Nucleus accumbens (tissue), 56 donors: ENCODE measurements around the gene NXN.
"Not testable (repeated sequence)": the region's sequence is repeated elsewhere in the genome, so short reads cannot be mapped to it uniquely, and the experiment has no call there.

Source experiments
- DNase-seq, 56 donors: peaks; one replicate each; lab custom pipeline; 2025; lab: John Stamatoyannopoulos, UW

Gene NXN

DNA sequence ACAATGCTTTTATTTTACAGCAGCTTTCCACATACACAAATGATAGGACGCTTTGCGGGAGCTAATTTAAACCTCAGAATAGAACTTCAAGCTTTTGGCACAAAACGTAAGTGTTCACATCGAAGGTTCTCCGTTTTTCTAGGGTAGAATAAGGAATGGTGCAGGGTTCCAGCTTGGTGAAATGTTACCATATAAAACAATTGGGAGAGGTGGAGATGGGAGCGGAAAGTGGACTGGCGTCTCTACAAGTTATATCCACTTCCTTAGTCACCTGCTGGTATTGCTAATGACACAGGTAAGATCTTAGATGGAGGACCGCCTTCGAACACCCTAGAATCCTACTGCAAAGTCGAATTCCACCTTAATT, 1.7 kb upstream of the NXN start:
- no peak for DNase-seq

DNA sequence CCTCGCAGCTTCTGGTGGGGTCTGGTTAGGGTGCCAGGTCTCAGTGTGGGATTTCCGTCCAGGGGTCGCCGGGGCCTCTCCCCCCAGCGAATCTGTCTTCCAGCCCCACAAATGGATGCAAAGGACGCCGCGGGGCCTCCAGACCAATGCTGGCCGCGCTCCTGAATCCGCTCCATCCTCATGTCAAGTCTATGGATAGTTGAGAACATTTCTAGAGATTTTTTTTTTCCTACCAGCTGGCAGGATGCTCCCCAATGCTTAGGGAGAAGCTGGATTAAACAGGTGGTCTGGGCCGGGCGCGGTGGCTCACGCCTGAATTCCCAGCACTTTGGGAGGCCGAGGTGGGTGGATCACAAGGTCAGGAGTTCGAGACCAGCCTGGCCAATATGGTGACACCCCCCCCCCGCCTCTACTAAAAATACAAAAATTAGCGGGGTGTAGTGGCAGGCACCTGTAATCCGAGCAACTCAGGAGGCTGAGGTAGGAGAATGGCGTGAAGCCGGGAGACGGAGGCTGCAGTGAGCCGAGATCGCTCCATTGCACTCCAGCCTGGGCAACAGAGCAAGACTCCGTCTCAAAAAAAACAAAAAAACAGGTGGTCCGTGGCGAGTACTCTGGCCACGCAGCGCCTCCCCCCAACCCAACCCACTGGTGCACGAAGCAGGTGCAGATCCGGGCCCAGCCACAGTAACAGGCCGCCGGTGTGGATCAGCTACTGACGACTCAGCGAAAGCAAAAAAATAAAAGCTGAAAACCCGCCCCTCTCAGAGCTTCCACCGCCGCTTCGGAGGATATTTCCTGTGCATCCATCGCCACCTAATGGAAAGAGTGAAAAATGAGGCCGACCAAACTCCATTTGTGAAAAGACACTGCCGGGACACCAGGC, 1.1 kb upstream of the NXN start:
- DNase-seq: peak in 50 of 56 donors; percentile 14 to 87 (median 61)

DNA sequence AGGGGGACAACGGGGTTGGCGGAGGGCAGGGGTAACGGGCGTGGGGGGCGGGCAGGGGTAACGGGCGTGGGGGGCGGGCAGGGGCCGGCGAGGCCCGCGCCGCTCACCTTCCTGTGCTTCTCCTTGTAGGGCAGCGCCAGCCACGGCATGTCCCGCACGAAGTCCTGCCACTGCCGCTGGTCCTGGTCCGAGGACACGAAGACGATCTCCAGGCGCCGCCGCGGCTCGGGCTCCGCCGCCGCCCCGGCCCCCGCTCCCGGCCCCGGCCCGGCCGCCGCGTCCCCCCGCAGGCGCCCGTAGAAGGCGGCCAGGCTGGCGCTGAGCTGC, 401 bp downstream of the NXN start:
- DNase-seq: no peak

DNA sequence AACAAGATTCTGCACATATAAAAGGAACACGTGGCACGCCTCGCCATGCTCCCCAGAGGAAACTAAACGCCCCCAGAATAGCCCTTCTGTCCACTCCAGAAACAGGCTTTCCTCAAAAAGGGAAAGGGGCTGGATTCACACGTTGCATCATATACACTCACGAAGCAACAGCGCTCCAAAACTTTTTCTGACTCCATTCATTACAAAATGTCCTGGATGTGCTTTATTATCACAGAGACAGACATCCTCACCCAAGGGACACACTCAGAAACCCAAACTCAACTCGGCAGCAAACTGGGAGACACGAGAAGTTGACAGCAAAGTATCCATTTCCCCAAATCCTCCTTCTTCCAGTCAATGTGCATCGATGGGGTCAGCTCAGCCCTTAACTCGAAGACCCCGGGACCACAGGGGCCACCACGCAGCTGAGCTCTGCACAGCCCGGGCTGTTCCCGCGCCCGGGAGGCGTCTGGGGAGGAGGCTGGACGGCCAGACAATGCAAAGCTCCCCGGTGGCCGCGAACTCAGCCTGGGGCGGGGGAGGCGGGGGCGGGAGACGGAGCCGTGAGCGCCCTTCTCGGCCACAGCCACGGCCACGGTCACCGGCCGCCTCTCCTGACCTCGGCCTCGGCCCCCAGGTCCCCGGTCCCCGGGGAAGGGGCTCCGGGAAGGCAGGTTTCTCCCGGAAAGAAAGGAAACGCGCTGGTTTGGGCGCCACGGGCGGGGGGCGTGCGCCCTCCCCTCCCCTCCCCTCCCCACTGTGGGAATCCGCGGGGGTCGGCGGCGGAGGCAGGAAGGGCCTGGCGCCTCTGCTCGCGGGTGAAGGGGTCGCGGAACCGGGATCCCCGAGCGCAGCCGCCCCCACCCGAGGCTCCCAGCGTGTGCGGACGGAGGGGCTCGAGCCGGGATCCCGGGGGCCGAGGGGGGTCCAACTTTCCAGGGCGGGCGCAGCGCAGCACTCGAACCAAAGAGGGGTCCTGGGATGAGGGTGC, 1.2 kb downstream of the NXN start:
- peak in 2 of 56 donors; percentile 6 to 29 for DNase-seq

DNA sequence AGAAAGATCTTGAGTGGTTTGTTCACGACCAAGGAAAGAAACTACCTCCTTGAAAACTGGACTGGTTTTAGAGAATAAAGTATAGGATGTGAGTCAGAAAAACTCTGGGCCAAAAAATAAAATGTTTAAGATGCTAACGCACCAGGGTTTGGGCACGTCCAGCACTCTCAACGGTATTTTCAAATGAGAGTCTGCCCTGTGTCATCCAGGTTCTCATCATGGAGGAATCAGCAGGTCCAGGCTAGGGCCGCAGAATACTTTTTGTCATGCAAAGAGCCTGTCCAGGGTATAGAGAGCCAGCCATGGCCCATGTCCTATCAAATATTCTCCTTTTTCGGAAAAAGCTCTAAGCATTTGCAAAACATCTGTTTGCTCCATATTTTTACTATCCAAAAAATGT, 2.4 kb downstream of the NXN start:
- no peak for DNase-seq

DNA sequence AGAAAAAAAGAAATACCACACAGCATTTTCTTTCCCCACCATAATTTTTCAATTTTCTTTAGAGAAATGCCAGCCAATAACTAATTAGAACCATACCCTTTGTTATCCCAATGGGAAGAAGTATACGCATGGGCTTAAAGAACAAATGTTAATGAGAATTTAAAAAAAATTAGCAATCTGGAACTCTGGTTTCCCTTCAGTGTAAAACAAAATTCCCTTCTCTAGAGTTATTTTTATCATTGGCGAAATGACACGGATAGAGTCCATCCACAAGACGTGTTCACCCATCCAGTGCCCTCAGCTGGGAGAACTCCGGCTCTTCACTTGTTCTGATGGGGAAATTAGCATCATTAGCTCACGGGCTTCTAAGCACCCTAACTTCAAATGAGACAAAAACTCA, 3.3 kb downstream of the NXN start:
- no peak for DNase-seq

DNA sequence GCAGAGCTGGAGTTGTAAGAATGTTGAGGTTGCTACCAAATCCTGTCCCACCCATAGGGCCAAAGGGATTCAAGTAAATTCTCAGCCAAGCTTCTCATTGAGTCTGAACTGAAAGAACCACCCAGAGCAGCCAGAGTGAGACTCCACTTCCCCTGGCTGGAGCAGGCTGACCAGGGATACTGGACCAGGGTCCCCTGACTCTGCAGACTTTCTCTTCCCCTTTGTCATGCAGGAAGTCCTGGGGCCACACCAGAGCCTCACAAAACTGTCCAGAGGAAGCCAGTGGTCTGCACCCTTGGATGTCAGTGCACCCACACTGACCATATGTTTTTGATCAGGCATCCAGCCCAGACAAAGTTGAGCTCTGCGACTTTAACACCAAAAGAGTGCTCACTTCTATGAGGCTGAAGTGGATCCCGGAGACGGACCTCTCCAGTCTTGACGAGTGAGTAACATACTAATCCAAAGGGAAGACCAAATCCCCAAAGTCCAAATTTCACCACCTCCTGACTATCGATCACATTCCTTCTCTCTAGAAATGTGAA, 4.1 kb downstream of the NXN start:
- peak in 15 of 56 donors; percentile 3 to 39 (median 13) for DNase-seq

DNA sequence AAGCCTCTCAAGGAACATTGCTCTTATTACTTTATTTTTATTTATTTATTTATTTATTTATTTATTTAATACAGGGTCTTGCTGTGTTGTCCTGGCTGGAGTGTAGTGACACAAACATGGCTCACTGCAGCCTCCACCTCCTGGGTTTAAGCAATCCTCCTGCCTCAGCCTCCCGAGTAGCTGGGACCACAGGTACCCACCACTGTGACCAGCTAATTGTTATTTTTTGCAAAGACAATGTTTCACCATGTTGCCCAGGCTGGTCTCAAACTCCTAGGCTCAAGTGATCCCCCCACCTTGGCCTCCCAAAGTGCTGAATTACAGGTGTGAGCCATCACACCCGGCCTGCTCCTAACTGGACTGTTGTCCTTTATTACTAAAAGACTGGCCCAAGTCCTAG, 4.8 kb downstream of the NXN start:
- not testable (repeated sequence) for DNase-seq

DNA sequence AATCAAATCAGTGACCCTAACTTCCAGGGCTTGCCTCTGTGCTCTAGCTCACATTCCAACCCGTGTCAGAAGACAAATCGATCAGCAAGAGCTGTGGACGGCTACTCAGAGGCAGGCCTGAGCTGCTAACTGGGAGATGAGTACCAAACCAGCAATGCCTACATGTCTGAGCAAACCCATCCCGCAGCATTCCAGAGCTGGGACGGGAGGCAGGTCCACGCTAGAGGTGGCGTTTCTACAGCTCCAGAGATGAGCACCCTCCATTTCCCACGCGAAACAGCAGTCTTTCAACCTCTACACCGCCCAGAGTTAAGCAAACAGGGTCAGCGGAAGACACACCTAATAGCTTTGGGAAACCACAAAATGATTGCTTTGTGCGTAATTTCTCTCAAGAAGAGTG, 6.5 kb downstream of the NXN start:
- DNase-seq: no peak

DNA sequence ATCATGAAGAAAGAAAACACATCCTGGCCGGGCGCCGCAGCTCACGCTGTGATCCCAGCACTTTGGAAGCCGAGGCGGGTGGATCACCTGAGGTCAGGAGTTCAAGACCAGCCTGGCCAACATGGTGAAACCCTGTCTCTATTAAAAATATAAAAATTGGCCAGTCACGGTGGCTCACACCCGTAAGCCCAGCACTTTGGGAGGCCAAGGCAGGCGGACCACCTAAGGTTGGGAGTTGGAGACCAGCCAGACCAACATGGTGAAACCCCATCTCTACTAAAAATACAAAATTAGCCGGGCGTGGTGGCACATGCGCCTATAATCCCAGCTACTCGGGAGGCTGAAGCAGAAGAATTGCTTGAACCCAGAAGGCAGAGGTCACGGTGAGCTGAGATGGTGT, 7.7 kb downstream of the NXN start:
- DNase-seq: not testable (repeated sequence)

DNA sequence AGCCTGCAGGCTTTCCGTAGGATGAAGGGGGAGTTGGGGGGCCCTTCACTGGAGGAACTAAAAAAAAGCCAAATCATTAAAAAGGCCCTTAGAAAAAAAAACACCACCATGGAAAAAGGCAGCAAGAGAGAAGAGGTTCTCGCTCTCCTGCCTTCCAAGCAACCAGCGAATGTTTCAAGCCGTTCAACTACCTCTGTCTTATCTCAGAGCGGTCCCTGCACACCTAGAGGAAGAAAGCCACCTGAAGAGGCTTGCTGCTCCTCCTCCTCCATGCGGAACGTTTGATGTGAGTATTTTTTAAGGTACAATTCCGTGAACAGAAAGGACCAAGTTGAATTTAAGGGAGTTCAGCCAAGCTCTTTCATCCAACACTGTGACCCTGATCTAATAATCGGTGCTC, 9.2 kb downstream of the NXN start:
- DNase-seq: no peak

DNA sequence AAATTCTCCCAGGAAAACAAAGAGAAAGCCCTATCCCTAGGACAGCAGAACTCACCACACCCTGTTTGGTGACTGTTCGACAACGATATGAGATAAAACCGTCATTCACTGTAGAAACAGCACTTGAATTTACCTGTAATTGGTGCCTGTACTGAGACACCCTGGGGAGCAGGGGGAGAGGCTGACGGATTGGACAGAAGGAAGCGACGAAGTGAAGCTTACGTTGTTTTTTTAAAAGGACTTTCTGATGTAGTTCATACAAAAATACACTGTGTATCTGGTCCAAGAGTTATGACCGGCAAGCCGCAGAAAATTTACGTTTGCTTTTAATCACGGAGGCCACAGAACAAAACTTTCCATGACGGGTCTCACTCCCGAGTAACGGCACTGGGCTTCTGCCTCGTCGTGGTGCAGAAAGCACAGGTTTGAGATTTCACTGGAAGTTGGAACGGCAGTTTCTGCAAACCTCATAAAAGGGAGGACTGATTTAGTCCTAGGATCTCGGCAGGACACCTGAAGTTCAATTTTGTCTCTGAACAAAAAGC, 9.7 kb downstream of the NXN start:
- no peak for DNase-seq

DNA sequence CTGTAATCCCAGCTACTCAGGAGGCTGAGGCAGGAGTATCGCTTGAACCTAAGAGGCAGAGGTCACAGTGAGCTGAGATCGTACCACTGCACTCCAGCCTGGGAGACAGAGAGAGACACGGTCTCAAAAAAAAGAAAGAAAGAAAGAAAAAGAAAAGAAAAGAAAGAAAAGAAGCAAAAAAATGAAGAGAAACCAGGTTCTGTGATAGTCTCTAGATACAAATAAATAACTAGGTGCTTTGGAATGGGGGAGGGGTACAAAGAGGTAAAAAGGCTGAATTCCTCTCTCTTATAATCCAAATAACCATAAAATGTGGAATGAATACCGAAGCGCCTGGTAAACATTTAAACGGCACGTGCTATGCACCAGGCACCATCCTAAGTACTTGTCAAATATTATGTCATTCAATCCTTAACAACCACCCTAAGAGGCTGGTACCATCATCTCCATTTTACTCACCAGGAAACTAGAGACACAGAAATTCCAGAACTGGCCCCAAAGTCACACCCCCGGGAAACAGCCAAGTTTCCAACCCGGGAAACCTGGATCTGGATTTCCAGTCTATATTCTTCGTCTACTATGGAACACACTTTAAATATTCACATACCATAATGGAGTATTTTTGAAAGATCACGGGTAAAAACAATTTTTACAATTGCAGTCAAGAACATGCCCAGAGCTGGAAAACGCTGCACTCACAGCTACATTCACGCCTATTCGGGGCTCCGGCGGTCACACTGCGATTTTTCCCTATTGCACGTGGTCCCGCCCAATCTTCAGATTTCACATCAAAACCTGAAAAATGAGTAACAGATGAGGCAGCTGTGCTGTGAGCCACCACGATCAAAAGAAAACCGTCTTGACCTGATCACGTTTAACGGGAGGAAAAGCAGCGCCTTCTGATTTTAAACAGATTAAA, 10.5 kb downstream of the NXN start:
- DNase-seq: no peak

DNA sequence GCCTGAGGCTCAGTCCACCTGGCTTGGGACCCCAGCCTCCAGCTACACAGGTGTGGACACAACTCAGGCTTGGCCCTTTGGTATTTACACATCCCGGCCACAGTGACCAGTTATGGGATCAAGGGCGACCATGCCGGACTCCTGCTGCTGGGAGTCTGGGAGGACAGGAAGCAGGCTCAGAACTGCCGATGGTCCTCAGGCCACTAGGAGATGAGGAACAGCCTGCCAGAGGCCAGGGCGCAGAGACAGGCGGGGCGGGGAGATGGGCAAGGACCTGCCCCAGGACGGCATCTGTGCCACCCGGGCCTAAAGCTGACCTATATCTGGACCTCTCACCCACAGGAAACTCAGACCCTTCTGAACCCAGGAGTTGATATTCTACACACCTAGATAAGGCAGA, 12.5 kb downstream of the NXN start:
- no peak for DNase-seq

DNA sequence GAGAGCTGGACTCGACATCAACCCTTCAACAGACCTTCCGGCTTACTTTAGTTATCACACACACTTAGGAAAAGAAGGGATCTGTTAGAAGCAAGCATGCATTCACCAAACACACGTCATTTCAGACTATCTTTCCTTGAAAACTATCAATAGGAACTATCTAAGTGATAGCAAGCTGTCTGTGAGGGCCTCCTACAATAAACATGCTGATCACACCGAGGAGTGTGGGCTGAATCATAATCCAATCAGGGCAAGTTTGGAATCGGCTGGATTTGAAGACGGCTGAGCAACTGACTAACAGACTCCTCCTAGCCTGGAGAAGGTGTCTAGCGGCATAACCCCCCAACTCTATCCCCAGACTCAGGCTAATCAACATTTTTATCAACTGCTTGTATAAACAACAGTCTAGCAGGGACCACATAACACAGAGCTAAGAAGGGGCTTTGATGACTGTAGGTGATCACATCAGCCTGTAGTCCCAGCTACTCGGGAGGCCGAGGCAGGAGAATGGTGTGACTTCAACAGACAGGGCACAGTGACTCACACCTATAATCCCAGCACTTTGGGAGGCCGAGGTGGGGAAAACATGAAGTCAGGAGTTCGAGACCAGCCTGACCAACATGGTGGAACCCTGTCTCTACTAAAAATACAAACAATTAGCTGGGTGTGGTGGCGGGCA, 14.1 kb downstream of the NXN start:
- DNase-seq: no peak

DNA sequence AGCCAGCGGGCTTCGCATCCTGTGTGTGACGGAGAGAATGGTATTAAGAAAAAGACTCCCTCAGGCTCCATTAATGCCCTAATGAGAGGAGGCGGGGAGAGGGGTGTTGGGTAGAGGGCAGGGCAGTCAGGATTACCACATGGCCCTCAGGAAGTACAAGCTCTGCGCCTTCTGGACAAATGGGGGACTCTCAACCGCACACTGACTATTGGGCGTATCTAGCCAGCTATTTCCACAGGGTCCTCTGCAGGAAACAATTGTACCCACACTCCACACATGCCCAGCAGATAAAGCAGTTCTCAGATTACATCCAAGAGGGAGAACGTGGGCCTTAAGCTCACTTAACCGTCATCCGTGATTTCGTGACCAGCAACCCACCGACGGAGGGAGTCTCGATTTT, 14.7 kb downstream of the NXN start:
- DNase-seq: no peak

DNA sequence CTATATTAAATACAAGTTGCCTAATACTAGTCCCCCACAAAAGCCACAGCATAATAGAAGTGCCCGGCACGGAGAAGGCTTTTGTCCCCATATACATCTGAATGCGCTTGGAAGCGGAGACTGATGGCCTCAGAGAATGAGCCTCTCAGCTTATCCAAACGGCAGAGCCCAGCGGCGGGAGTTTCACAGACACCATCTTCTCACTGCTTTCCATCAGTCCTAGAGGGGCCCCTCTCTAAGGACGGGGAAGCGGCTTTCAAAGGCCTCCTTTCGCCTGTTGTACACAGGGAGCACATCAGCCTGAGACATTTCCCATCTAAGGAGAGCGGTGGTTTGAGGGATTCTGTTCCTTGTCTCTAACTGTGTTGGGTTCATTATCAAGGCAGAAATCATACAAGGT, 16.9 kb downstream of the NXN start:
- no peak for DNase-seq

DNA sequence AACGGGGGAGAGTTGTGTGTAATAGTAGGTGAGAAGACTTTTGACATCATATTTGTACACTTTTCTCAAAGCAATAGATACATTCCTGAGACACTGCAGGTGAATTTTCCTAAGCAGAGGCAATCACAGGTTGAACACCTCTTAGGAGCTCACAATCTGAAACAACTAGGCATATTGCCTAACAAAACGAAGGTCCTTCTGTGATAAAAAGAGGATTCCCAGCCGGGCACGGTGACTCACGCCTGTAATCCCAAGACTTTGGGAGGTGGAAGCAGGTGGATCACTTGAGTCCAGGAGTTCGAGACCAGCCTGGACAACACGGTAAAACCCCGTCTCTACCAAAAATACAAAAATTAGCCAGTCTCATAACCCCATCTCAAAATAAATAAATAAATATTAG, 17.4 kb downstream of the NXN start:
- no peak for DNase-seq

DNA sequence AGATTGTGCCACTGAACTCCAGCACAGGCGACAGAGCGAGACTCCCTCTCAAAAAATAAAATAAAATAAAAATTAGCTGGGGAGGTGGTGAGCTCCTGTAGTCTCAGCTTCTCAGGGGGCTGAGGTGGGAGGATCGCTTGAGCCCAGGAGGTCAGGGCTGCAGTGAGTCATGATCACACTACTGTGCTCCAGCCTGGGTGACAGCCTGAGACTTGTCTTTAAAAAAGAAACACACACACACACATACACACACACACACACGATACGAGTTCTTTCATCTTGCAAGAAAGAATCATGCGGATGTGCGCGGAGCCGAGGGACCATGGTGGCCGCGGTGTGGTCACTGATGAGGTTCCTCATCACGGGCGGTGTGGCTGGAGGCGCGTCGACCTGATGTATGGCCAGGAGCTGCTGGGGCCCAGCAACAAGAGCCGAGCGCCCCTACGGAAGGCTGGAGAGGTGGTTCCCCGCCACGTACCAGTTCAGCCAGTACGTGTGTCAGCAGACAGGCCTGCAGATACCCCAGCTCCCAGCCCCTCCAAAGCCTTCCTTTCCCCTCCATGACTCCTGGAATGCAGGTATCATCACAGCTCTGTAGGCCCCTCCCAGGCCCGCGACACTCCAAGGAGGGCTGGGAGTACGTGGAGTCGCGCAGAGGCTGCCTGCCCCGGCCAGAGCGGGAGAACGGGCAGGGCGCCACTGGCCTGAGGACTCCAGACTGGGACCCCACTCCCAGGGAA, 20.7 kb downstream of the NXN start:
- DNase-seq: no peak
